GM10266 (cell line): ENCODE results near the gene KERA.

Experiments
- DNase-seq: peaks from one replicate; pipeline ENCODE4 v3.0.0; 2012; ENCODE audit errors: extremely low spot score
- CTCF ChIP-seq: IDR thresholded peaks from 2 replicates; pipeline ENCODE4 v1.5.1; 2012; ENCODE audit warnings: mild to moderate bottlenecking, low read depth; ENCODE audit not compliant: control insufficient read depth, insufficient read depth; ENCODE audit errors: missing control alignments

The KERA gene

GRCh38 chr12:91040096-91040755 is 17.6 kb downstream of the KERA start:
- TF ChIP-seq CTCF = no peak
- no peak for DNase-seq

GRCh38 chr12:91037276-91037675 is 20.5 kb downstream of the KERA start:
- DNase-seq = no peak
- no peak for TF ChIP-seq CTCF

- no peak for DNase-seq
These were observed 24.6 kb downstream of the KERA start for GRCh38 chr12:91033251-91033650.

DNA sequence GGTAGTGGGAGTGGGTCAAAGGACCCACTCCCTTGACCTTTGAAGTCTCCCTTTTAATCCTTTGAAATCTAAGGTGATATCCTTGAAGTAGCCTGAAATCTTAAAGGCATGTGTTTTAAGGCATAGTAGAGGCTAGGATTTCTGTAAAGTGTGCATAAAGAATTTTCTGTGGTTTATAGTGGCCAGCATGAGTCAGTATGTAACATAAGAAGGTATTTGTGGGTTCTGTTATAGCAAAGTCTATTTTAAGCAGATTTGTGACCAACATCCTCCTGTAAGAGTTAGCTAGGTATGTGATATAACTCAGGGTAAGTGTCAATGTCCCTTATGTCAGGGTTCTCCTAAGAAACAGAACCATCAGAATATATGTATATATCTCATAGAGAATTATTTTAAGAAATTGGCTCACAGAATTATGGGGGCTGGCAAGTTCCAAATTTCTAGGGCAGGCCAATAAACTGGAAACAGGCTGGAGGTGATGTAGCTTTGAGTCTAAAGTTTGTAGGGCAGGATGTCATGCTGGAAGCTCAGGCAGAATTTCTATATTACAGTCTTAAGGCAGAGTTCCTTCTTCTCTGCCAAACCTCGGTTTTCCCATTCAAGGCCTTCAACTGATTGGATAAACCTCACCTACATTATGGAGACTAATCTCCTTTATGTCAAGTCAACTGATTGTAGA is 34.4 kb downstream of the KERA start:
- TF ChIP-seq CTCF = no peak
- DNase-seq = no peak

More at GRCh38 chr12:91033251-91033650, 24.6 kb downstream of the KERA start:
- no peak for TF ChIP-seq CTCF

DNA sequence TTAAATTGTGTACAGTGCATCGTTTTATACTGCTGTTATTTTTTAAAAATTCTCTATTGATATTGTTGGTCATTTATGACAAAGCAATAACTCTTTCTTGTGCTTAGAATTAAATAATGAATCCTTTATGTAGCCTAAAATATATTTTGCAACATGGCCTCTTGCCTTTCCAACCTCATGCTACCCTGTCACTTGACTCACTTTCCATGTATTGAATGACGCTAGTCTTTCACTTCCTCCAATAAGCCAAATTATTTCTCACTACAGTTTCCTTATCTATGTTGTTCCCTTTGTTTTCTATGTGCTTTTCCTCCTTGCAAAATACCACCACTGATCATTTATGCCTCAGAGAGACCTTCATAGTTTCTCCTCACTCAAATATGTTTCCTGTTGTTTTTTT is 36.7 kb downstream of the KERA start:
- TF ChIP-seq CTCF = no peak
- DNase-seq = no peak

DNA sequence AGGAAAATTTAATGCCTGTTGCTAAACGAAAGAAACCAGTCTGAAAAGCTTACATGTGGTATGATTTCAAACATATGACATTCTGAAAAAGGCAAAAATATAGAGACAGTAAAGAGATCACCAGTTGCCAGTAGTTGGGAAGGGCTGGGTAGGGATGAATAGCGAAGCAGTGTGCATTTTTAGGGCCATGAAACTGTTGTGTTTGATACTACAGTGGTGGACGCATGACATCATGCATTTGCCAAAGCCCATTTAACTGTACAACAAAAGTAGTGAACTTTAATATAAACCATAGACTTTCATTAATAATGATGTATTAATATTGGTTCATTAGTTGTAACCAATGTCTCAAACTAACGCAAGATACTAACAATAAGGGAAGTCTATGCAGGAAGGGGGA is 38.4 kb downstream of the KERA start:
- no peak for TF ChIP-seq CTCF
- no peak for DNase-seq
